GM12874 (cell line): Measurements from ENCODE around the gene HS3ST3A1.
A peak's percentile ranks its signal among the peaks of the same experiment; 100 is the strongest.

Source experiments
- CTCF ChIP-seq: IDR thresholded peaks from 2 replicates; pipeline ENCODE4 v1.5.1; 2011; ENCODE audit warnings: low read depth, mild to moderate bottlenecking, control low read depth, low read length, moderate library complexity; ENCODE audit not compliant: insufficient read depth

The HS3ST3A1 gene

GRCh38 chr17:13598353-13599167 is 3.2 kb downstream of the HS3ST3A1 start:
- no peak for TF ChIP-seq CTCF

- TF ChIP-seq CTCF, result peak; percentile 36; the same call in 1 of the 2 replicates
Measured at GRCh38 chr17:13597723-13598347, 3.9 kb downstream of the HS3ST3A1 start.

- TF ChIP-seq CTCF, result no peak
Measured at GRCh38 chr17:13596241-13596923, 5.3 kb downstream of the HS3ST3A1 start.

GRCh38 chr17:13595599-13595899 is 6.2 kb downstream of the HS3ST3A1 start:
- no peak for TF ChIP-seq CTCF

- TF ChIP-seq CTCF, result peak; percentile 66
Measured at GRCh38 chr17:13594762-13595598, 6.7 kb downstream of the HS3ST3A1 start.

GRCh38 chr17:13594310-13594709 is 7.4 kb downstream of the HS3ST3A1 start:
- no peak for TF ChIP-seq CTCF

- TF ChIP-seq CTCF, result no peak
Measured at GRCh38 chr17:13593757-13594156, 8.0 kb downstream of the HS3ST3A1 start.
